IPS-20b (cell line): ENCODE data around the gene PPP2R5E.
A peak's percentile ranks its signal among the peaks of the same experiment; 100 is the strongest.
"Not testable (repeated sequence)": the region's sequence is repeated elsewhere in the genome, so short reads cannot be mapped to it uniquely, and the experiment has no call there.

Experiments used
- H3K27ac ChIP-seq: one replicate; pipeline ENCODE4 v1.5.1; 2013; ENCODE audit warnings: low read length
- H3K27me3 ChIP-seq: 2 replicates; pipeline ENCODE4 v1.6.1; 2013; ENCODE audit warnings: mild to moderate bottlenecking, low read length, inconsistent platforms; ENCODE audit not compliant: insufficient read depth
- H3K36me3 ChIP-seq: 2 replicates; pipeline ENCODE4 v1.6.1; 2013; ENCODE audit warnings: low read depth, mild to moderate bottlenecking, inconsistent platforms, low read length, moderate library complexity; ENCODE audit not compliant: insufficient read depth
- H3K4me1 ChIP-seq: 2 replicates; pipeline ENCODE4 v1.6.1; 2013; ENCODE audit warnings: mild to moderate bottlenecking, control low read depth, inconsistent platforms, low read length, moderate library complexity; ENCODE audit not compliant: insufficient read depth
- H3K4me3 ChIP-seq: 2 replicates; pipeline ENCODE4 v1.5.1; 2013; ENCODE audit warnings: mild to moderate bottlenecking, low read length, inconsistent platforms
- H3K9ac ChIP-seq: 2 replicates; pipeline ENCODE4 v1.6.1; 2013; ENCODE audit warnings: low read depth, mild to moderate bottlenecking, inconsistent platforms, low read length, moderate library complexity
- H3K9me3 ChIP-seq: 2 replicates; pipeline ENCODE4 v1.6.1; 2013; ENCODE audit warnings: mild to moderate bottlenecking, low read depth, low read length, inconsistent platforms; ENCODE audit not compliant: insufficient read depth

Gene PPP2R5E

GRCh38 chr14:63545431-63545830, 2.3 kb upstream of the PPP2R5E start:
- H3K36me3 ChIP-seq: no peaks in the 10 kb centered on the region
- peaks cover 6% of the 10 kb centered on the region; the same call in 1 of the 2 replicates for H3K4me1 ChIP-seq
- H3K27me3 ChIP-seq: no peaks in the 10 kb centered on the region
- H3K27ac ChIP-seq: no peak overlapping the region
- no peak overlapping the region for H3K9ac ChIP-seq
- H3K4me3 ChIP-seq: no peak overlapping the region
- H3K9me3 ChIP-seq: no peaks in the 10 kb centered on the region

- no peaks in the 10 kb centered on the region for H3K9me3 ChIP-seq
- no peaks in the 10 kb centered on the region for H3K27me3 ChIP-seq
- H3K9ac ChIP-seq: peak overlapping the region; percentile 93; the same call in 1 of the 2 replicates
- H3K27ac ChIP-seq: no peak overlapping the region
- peak overlapping the region; percentile 99 for H3K4me3 ChIP-seq
- peaks cover 2% of the 10 kb centered on the region; the same call in 1 of the 2 replicates for H3K36me3 ChIP-seq
- H3K4me1 ChIP-seq: peaks cover 6% of the 10 kb centered on the region; the same call in 1 of the 2 replicates
Observed at GRCh38 chr14:63544591-63545299, 1.6 kb upstream of the PPP2R5E start.

GRCh38 chr14:63543826-63544406, 739 bp upstream of the PPP2R5E start:
- Histone ChIP-seq H3K4me3 (peak overlapping the region; percentile 99), H3K36me3 (peaks cover 11% of the 10 kb centered on the region), H3K9ac (peak overlapping the region; percentile 93), H3K9me3 (no peaks in the 10 kb centered on the region), H3K4me1 (peaks cover 6% of the 10 kb centered on the region; the same call in 1 of the 2 replicates), H3K27ac (peak overlapping the region; percentile 89), H3K27me3 (no peaks in the 10 kb centered on the region)

GRCh38 chr14:63542231-63542999, 762 bp downstream of the PPP2R5E start:
- peak overlapping the region; percentile 93 for H3K9ac ChIP-seq
- peak overlapping the region; percentile 99 for H3K4me3 ChIP-seq
- H3K36me3 ChIP-seq: peaks cover 26% of the 10 kb centered on the region
- peaks cover 6% of the 10 kb centered on the region; the same call in 1 of the 2 replicates for H3K4me1 ChIP-seq
- no peaks in the 10 kb centered on the region for H3K27me3 ChIP-seq
- peak overlapping the region; percentile 86 for H3K27ac ChIP-seq
- H3K9me3 ChIP-seq: no peaks in the 10 kb centered on the region

GRCh38 chr14:63535918-63536317, 7.3 kb downstream of the PPP2R5E start:
- Histone ChIP-seq H3K9ac (no peak overlapping the region), H3K36me3 (peaks cover 74% of the 10 kb centered on the region), H3K9me3 (no peaks in the 10 kb centered on the region), H3K4me3 (no peak overlapping the region), H3K27ac (no peak overlapping the region), H3K4me1 (no peaks in the 10 kb centered on the region), H3K27me3 (no peaks in the 10 kb centered on the region)

GRCh38 chr14:63533474-63533873, 9.7 kb downstream of the PPP2R5E start:
- no peak overlapping the region for H3K4me3 ChIP-seq
- no peaks in the 10 kb centered on the region for H3K9me3 ChIP-seq
- no peaks in the 10 kb centered on the region for H3K4me1 ChIP-seq
- H3K27me3 ChIP-seq: no peaks in the 10 kb centered on the region
- no peak overlapping the region for H3K9ac ChIP-seq
- H3K36me3 ChIP-seq: peaks cover 63% of the 10 kb centered on the region
- H3K27ac ChIP-seq: no peak overlapping the region

GRCh38 chr14:63524537-63525155, 18.5 kb downstream of the PPP2R5E start:
- Histone ChIP-seq H3K4me3 (no peak overlapping the region), H3K9ac (no peak overlapping the region), H3K27ac (no peak overlapping the region), H3K27me3 (no peaks in the 10 kb centered on the region), H3K36me3 (peaks cover 26% of the 10 kb centered on the region), H3K4me1 (no peaks in the 10 kb centered on the region), H3K9me3 (no peaks in the 10 kb centered on the region)

- H3K27me3 ChIP-seq: no peaks in the 10 kb centered on the region
- H3K9ac ChIP-seq: no peak overlapping the region
- no peaks in the 10 kb centered on the region for H3K9me3 ChIP-seq
- no peak overlapping the region for H3K4me3 ChIP-seq
- H3K4me1 ChIP-seq: no peaks in the 10 kb centered on the region
- peaks cover 25% of the 10 kb centered on the region for H3K36me3 ChIP-seq
- H3K27ac ChIP-seq: no peak overlapping the region
Observed at GRCh38 chr14:63523735-63524426, 19.3 kb downstream of the PPP2R5E start.

GRCh38 chr14:63522511-63522910, 20.7 kb downstream of the PPP2R5E start:
- not testable (repeated sequence) for H3K27me3 ChIP-seq, H3K9me3 ChIP-seq, H3K4me3 ChIP-seq, H3K9ac ChIP-seq, H3K27ac ChIP-seq, H3K4me1 ChIP-seq
- peaks cover 25% of the 10 kb centered on the region for H3K36me3 ChIP-seq

GRCh38 chr14:63517354-63517753, 25.8 kb downstream of the PPP2R5E start:
- peaks cover 16% of the 10 kb centered on the region for H3K4me1 ChIP-seq
- no peak overlapping the region for H3K27ac ChIP-seq
- peaks cover 4% of the 10 kb centered on the region for H3K36me3 ChIP-seq
- no peaks in the 10 kb centered on the region for H3K9me3 ChIP-seq
- no peak overlapping the region for H3K9ac ChIP-seq
- H3K27me3 ChIP-seq: no peaks in the 10 kb centered on the region
- no peak overlapping the region for H3K4me3 ChIP-seq

GRCh38 chr14:63515240-63515639, 27.9 kb downstream of the PPP2R5E start:
- no peak overlapping the region for H3K4me3 ChIP-seq

More at GRCh38 chr14:63515240-63515639, 27.9 kb downstream of the PPP2R5E start:
- Histone ChIP-seq H3K4me1 (peaks cover 16% of the 10 kb centered on the region), H3K27ac (no peak overlapping the region), H3K36me3 (peaks cover 13% of the 10 kb centered on the region), H3K27me3 (no peaks in the 10 kb centered on the region), H3K9me3 (no peaks in the 10 kb centered on the region), H3K9ac (no peak overlapping the region)
